ENCODE data around the gene CR1. TPM values are rescaled to one million over a fixed set of nuclear protein-coding genes. Genes with fewer than 3 reads are reported as not detected.
"Not testable (repeated sequence)": the region's sequence is repeated elsewhere in the genome, so short reads cannot be mapped to it uniquely, and the experiment has no call there.

CR1 gene
- total RNA-seq, 2 donors from 2014 or later: 0.02 to 0.08 TPM

- Mint-ChIP-seq H3K36me3 (no peaks in the 10 kb centered on the region), H3K9me3 (no peaks in the 10 kb centered on the region), H3K27ac (no peak overlapping the region)
- DNase-seq (ENCODE audit: low spot score in 2 of 2) (no peak), ATAC-seq (peak in 1 of 2 donors; percentile 46)
Observed at GRCh38 chr1:207672522-207673130, 176.7 kb downstream of the CR1 start.

DNA sequence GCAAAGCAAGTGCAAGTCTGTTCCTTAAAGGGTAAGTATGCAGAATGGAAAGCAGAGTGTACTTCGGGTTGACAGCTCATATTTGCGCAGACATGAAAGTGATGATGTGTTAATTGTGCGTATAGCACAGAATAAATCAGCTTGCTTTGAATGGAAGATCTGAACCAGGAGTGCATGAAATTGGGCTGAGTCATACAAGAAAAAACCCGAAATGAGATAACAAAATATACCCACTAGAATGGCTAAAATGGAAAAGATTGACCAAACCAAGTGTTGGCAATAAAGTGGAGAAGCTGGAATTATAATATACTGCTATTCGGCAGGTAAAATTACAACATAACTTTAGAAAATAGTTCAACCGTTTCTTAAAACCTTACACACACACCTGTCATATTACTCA is 177.4 kb downstream of the CR1 start:
- Mint-ChIP-seq H3K9me3 (no peaks in the 10 kb centered on the region), H3K27ac (no peak overlapping the region), H3K36me3 (no peaks in the 10 kb centered on the region)
- ATAC-seq (peak in 1 of 2 donors; percentile 43), DNase-seq (ENCODE audit: low spot score in 2 of 2) (no peak)

- H3K9me3 Mint-ChIP-seq: no peaks in the 10 kb centered on the region
- no peak for DNase-seq (ENCODE audit: low spot score in 2 of 2)
- ATAC-seq: no peak
- H3K36me3 Mint-ChIP-seq: no peaks in the 10 kb centered on the region
- H3K27ac Mint-ChIP-seq: no peak overlapping the region
Observed at GRCh38 chr1:207676153-207676552, 180.2 kb downstream of the CR1 start.

DNA sequence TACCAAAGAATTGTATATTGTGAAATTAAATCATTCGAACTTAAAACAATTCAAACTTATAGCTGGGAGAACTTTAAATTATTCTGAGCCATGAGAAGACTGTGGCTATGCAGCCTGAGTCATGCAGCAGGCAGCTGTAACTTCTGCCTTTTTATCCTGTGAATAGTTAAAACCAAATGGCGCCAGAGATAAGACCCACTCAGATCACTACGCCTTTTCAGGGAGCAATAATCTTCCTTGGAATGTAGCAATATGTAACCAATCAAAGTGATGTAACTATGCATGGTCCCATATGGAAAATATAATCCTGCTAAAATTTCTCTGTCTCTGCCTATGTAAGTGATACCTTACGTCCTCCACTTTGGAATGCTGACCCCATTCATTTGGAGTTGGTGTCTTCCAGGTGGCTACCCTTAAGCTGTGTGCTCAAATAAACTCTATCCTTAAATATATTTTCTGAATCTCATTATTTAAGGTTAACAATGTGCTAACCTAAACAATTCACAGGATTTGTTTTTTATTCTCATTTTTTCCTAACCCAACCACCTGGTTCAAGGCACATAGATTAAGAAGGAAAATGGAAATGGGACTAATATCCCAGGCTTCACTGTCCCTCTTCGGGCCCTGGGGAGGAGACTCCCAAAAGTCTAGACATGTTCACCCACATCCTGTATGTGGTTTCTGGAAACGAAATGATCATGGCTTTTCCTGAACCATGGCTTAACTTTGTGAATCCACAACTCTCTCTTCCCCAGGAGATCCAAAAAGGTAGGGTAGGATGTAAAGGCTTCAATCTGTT is 184.8 kb downstream of the CR1 start:
- H3K36me3 Mint-ChIP-seq; H3K9me3 Mint-ChIP-seq; H3K27ac Mint-ChIP-seq; DNase-seq (ENCODE audit: low spot score in 2 of 2); ATAC-seq: not testable (repeated sequence)

DNA sequence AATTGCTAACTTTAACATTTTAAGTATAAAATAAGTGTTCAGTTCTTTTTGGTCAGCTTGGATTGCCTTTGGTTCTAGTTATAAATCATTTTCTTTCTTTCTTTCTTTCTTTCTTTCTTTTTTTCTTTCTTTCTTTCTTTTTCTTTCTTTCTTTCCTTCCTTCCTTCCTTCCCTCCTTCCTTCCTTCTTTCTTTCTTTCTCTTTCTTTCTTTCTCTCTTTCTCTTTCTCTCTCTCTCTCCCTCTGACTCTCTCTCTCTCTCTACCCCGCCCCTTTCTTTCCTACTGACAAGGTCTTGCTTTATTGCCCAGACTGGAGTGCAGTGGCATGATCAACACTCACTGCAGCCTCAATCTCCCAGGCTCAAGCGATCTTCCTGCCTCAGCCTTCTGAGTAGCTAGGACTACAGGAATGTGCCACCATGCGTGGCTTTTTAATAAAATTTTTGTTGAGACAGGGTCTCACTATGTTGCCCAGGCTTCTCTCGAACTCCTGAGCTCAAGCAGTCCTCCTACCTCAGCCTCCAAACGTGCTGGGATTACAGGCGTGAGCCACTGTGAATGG is 187.0 kb downstream of the CR1 start:
- not testable (repeated sequence) for DNase-seq (ENCODE audit: low spot score in 2 of 2); H3K36me3 Mint-ChIP-seq; H3K9me3 Mint-ChIP-seq; ATAC-seq; H3K27ac Mint-ChIP-seq

DNA sequence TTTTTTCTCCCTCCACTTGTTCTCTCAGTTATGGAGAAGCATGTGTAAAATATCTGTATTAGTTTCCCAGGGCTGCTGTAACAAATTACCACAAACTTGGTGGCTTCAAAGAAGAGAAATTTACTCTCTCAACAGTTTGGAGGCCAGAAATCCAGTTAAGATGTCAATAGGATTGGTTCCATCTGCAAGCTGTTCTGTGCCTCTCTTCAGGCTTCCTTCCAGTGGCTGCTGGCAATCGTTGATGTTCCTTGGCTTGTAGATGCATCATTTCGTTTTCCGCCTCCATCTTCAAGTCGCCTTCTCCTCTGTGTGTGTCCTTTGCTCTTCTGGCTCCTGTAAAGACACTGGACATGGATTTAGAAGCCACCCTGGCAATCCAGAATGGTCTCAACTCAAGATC is 194.6 kb downstream of the CR1 start:
- not testable (repeated sequence) for H3K9me3 Mint-ChIP-seq; DNase-seq (ENCODE audit: low spot score in 2 of 2); H3K27ac Mint-ChIP-seq; ATAC-seq; H3K36me3 Mint-ChIP-seq

- no peak for DNase-seq (ENCODE audit: low spot score in 2 of 2)
- no peak overlapping the region for H3K27ac Mint-ChIP-seq
- ATAC-seq: no peak
- no peaks in the 10 kb centered on the region for H3K36me3 Mint-ChIP-seq
- H3K9me3 Mint-ChIP-seq: no peaks in the 10 kb centered on the region
Observed at GRCh38 chr1:207691010-207691409, 195.1 kb downstream of the CR1 start.

Other genes starting within 250 kb of the CR1 start
- 100 to 1,000 TPM in 1 of 2 donors, 10 to 100 TPM in 1; 55.1 to 141 TPM for gene CD55, start 174.5 kb upstream of the CR1 start, total RNA-seq
- gene CR2, start 41.8 kb upstream of the CR1 start, total RNA-seq: under 1 TPM; 0.23 to 0.27 TPM
- gene CR1L, start 149.0 kb downstream of the CR1 start, total RNA-seq: 1 to 10 TPM in 1 of 2 donors, not detected in 1; 1.4 TPM

Data from activated naive CD4-positive, alpha-beta T cell treated with anti-CD3 and anti-CD28 coated beads, Interleukin-2, amount 50 U/mL, for 72 hours (primary cell).